Thyroid gland (tissue), 4 donors: Measurements from ENCODE around the gene KRT32. TPM values are rescaled to one million over a fixed set of nuclear protein-coding genes. Genes with fewer than 3 reads are reported as not detected.

Experiments used
- DNase-seq, 2 donors: peaks; one replicate each; pipeline ENCODE4 v3.0.0-alpha.2; 2019
- H3K27ac ChIP-seq, 3 donors: fragments of 200-600 bp; sonication (generic); 1 replicate in 2 of 3; 2 replicates in 1 of 3; pipeline ENCODE4 v1.5.1; 2016 to 2019; ENCODE audit warnings: mild to moderate bottlenecking in 1 of 3, moderate library complexity in 1 of 3
- H3K27me3 ChIP-seq: fragments of 200-600 bp; sonication (generic); one replicate; pipeline ENCODE4 v1.5.1; 2019
- H3K36me3 ChIP-seq, 2 donors: fragments of 200-600 bp; sonication (generic); one replicate each; pipeline ENCODE4 v1.5.1; 2016 to 2019
- H3K4me1 ChIP-seq, 2 donors: fragments of 200-600 bp; sonication (generic); one replicate each; pipeline ENCODE4 v1.5.1; 2017 to 2019
- H3K4me3 ChIP-seq, 3 donors: fragments of 200-600 bp; sonication (generic); replicated peaks in 1 of 3; 1 replicate in 2 of 3; 2 replicates in 1 of 3; pipeline ENCODE4 v1.5.1; 2016; ENCODE audit warnings: mild to moderate bottlenecking in 1 of 3
- H3K9me3 ChIP-seq: fragments of 200-600 bp; sonication (generic); one replicate; pipeline ENCODE4 v1.5.1; 2017
- CTCF ChIP-seq, 6 experiments: fragments of 200-600 bp in 3 of 6; fragments of 450-650 bp in 3 of 6; sonication (generic) in 3 of 6; IDR thresholded peaks; one replicate each; pipeline ENCODE4 v1.5.1; 2016 to 2019; ENCODE audit warnings: antibody characterized with exemption in 6 of 6, mild to moderate bottlenecking in 2 of 6, inconsistent platforms in 1 of 6, moderate library complexity in 1 of 6
- POLR2A ChIP-seq, 2 donors: fragments of 450-650 bp; IDR thresholded peaks; one replicate each; pipeline ENCODE4 v1.6.1; 2017; ENCODE audit warnings: antibody characterized with exemption in 2 of 2, mild to moderate bottlenecking in 2 of 2, moderate library complexity in 1 of 2
- WGBS, 2 donors: methylation state at CpG; one replicate each; pipeline ENCODE4 v1.1.5; 2017; 5-methylcytosine and 5-hydroxymethylcytosine counted together
- intact Hi-C: fragments of 100-400 bp; cut with DNase I; formaldehyde crosslinking; loops from one replicate; pipeline ENCODE4 v1.15.1; 2023
- total RNA-seq, 4 donors: library from RNA; depleted of rRNA; stranded (reverse); fragments of >200 nt; gene quantifications; one replicate each; pipeline ENCODE4 v1.2.3, GENCODE V29; 2016

Gene KRT32
- total RNA-seq, 4 donors from 2014 or later, result not detected

GRCh38 chr17:41416479-41416878 is 50.7 kb downstream of the KRT32 start:
- H3K4me1 ChIP-seq, result peaks cover 0 to 14% of the 10 kb centered on the region in 2 donors
- H3K4me3 ChIP-seq, result no peak overlapping the region
- intact Hi-C loops, result no loop called here
- no peak overlapping the region for H3K27ac ChIP-seq
- H3K9me3 ChIP-seq, result no peaks in the 10 kb centered on the region
- WGBS, 2 donors, result 86 to 87% methylated on average over 5 of the region's 5 CpGs
- TF ChIP-seq POLR2A (IDR thresholded peaks at IDR 0.05), result no peak
- no peak for TF ChIP-seq CTCF (IDR thresholded peaks at IDR 0.05)
- no peak for DNase-seq
- no peaks in the 10 kb centered on the region for H3K36me3 ChIP-seq
- no peaks in the 10 kb centered on the region for H3K27me3 ChIP-seq

- no peak overlapping the region for H3K27ac ChIP-seq
- no peak overlapping the region for H3K4me3 ChIP-seq
- 75 to 79% methylated on average over 3 of the region's 3 CpGs for WGBS, 2 donors
- intact Hi-C loops, result no loop called here
- H3K4me1 ChIP-seq, result peaks cover 0 to 14% of the 10 kb centered on the region in 2 donors
- TF ChIP-seq POLR2A (IDR thresholded peaks at IDR 0.05) (no peak), CTCF (IDR thresholded peaks at IDR 0.05) (no peak)
- DNase-seq, result peak; percentile 7 to 13
- H3K9me3 ChIP-seq, result no peaks in the 10 kb centered on the region
- no peaks in the 10 kb centered on the region for H3K36me3 ChIP-seq
- no peaks in the 10 kb centered on the region for H3K27me3 ChIP-seq
These were observed 51.3 kb downstream of the KRT32 start for GRCh38 chr17:41415833-41416335.

- DNase-seq, result no peak
- no peak overlapping the region for H3K4me3 ChIP-seq
- intact Hi-C loops, result no loop called here
- H3K36me3 ChIP-seq, result no peaks in the 10 kb centered on the region
- H3K4me1 ChIP-seq, result peaks cover 0 to 14% of the 10 kb centered on the region in 2 donors
- no peak overlapping the region for H3K27ac ChIP-seq
- TF ChIP-seq POLR2A (IDR thresholded peaks at IDR 0.05) (no peak), CTCF (IDR thresholded peaks at IDR 0.05) (no peak)
- H3K27me3 ChIP-seq, result no peaks in the 10 kb centered on the region
- H3K9me3 ChIP-seq, result no peaks in the 10 kb centered on the region
- WGBS, 2 donors, result 78 to 80% methylated on average over 4 of the region's 4 CpGs
These were observed 51.8 kb downstream of the KRT32 start for GRCh38 chr17:41415411-41415810.

GRCh38 chr17:41413982-41414381 is 53.2 kb downstream of the KRT32 start:
- DNase-seq, result no peak
- Histone ChIP-seq H3K36me3 (no peaks in the 10 kb centered on the region), H3K4me1 (peaks cover 0 to 14% of the 10 kb centered on the region in 2 donors), H3K4me3 (no peak overlapping the region), H3K27ac (no peak overlapping the region), H3K9me3 (no peaks in the 10 kb centered on the region), H3K27me3 (no peaks in the 10 kb centered on the region)
- TF ChIP-seq POLR2A (IDR thresholded peaks at IDR 0.05) (no peak), CTCF (IDR thresholded peaks at IDR 0.05) (no peak)
- intact Hi-C loops, result no loop called here
- WGBS, 2 donors, result 95 to 100% methylated on average over 2 of the region's 2 CpGs

- Histone ChIP-seq H3K9me3 (no peaks in the 10 kb centered on the region), H3K27ac (no peak overlapping the region)
These were observed 53.7 kb downstream of the KRT32 start for GRCh38 chr17:41413353-41413957.

More at GRCh38 chr17:41413353-41413957, 53.7 kb downstream of the KRT32 start:
- Histone ChIP-seq H3K4me3 (no peak overlapping the region), H3K4me1 (peaks cover 0 to 14% of the 10 kb centered on the region in 2 donors), H3K36me3 (no peaks in the 10 kb centered on the region), H3K27me3 (no peaks in the 10 kb centered on the region)
- intact Hi-C loops, result no loop called here
- TF ChIP-seq POLR2A (IDR thresholded peaks at IDR 0.05), result no peak
- TF ChIP-seq CTCF (IDR thresholded peaks at IDR 0.05), result no peak
- 34 to 46% methylated on average over 5 of the region's 5 CpGs for WGBS, 2 donors
- DNase-seq, result peak; percentile 58 to 62
